ENCODE results near the gene FUCA1. TPM values are rescaled to one million over a fixed set of nuclear protein-coding genes. Genes with fewer than 3 reads are reported as not detected.
A peak's percentile ranks its signal among the peaks of the same experiment; 100 is the strongest.
"Not testable (repeated sequence)": the region's sequence is repeated elsewhere in the genome, so short reads cannot be mapped to it uniquely, and the experiment has no call there.

FUCA1 gene
- total RNA-seq, 4 donors from 2014 or later, result 75.5 to 133 (median 112) TPM

GRCh38 chr1:23848673-23849616, 19.1 kb downstream of the FUCA1 start:
- DNase-seq, result no peak
- intact Hi-C loops (cut with DNase I), result no loop called here
- Histone ChIP-seq H3K4me3 (replicated peaks in 1 of 3) (no peak overlapping the region), H3K36me3 (peaks cover 12 to 27% of the 10 kb centered on the region in 2 donors), H3K4me1 (no peaks in the 10 kb centered on the region), H3K27me3 (no peaks in the 10 kb centered on the region), H3K9me3 (no peaks in the 10 kb centered on the region), H3K27ac (no peak overlapping the region)
- no peak for TF ChIP-seq CTCF (IDR thresholded peaks at IDR 0.05)
- no peak for TF ChIP-seq POLR2A (IDR thresholded peaks at IDR 0.05)
- 93% methylated on average over 12 of the region's 12 CpGs for WGBS, 2 donors

- WGBS, 2 donors, result 97 to 100% methylated on average over 2 of the region's 2 CpGs
- DNase-seq; H3K4me1 ChIP-seq; H3K4me3 ChIP-seq (replicated peaks in 1 of 3); H3K27ac ChIP-seq; H3K9me3 ChIP-seq; intact Hi-C loops (cut with DNase I); H3K27me3 ChIP-seq: not testable (repeated sequence)
- peaks cover 12 to 27% of the 10 kb centered on the region in 2 donors for H3K36me3 ChIP-seq
Observed at GRCh38 chr1:23847482-23848095, 20.5 kb downstream of the FUCA1 start.

- 95 to 96% methylated on average over 2 of the region's 2 CpGs for WGBS, 2 donors
Observed at GRCh38 chr1:23845163-23845562, 22.9 kb downstream of the FUCA1 start.

GRCh38 chr1:23843644-23844043, 24.4 kb downstream of the FUCA1 start:
- no peak overlapping the region for H3K4me3 ChIP-seq (replicated peaks in 1 of 3)
- WGBS, 2 donors, result 92 to 96% methylated on average over 5 of the region's 5 CpGs
- TF ChIP-seq POLR2A (IDR thresholded peaks at IDR 0.05), result no peak
- no peak for TF ChIP-seq CTCF (IDR thresholded peaks at IDR 0.05)
- no peaks in the 10 kb centered on the region for H3K27me3 ChIP-seq
- peaks cover 12 to 27% of the 10 kb centered on the region in 2 donors for H3K36me3 ChIP-seq
- no peak overlapping the region for H3K27ac ChIP-seq
- DNase-seq, result no peak
- no peaks in the 10 kb centered on the region for H3K9me3 ChIP-seq
- H3K4me1 ChIP-seq, result peaks cover 0 to 3% of the 10 kb centered on the region in 2 donors
- intact Hi-C loops (cut with DNase I), result no loop called here

More at GRCh38 chr1:23845163-23845562, 22.9 kb downstream of the FUCA1 start:
- Histone ChIP-seq H3K36me3 (peaks cover 12 to 27% of the 10 kb centered on the region in 2 donors), H3K4me3 (replicated peaks in 1 of 3) (no peak overlapping the region), H3K27me3 (no peaks in the 10 kb centered on the region), H3K9me3 (no peaks in the 10 kb centered on the region), H3K27ac (no peak overlapping the region), H3K4me1 (no peaks in the 10 kb centered on the region)
- intact Hi-C loops (cut with DNase I), result no loop called here
- TF ChIP-seq CTCF (IDR thresholded peaks at IDR 0.05) (no peak), POLR2A (IDR thresholded peaks at IDR 0.05) (no peak)
- no peak for DNase-seq

GRCh38 chr1:23838401-23838866, 29.7 kb downstream of the FUCA1 start:
- 0 to 1% methylated on average over 14 to 19 of the region's 21 CpGs for WGBS, 2 donors
- TF ChIP-seq POLR2A (IDR thresholded peaks at IDR 0.05) (no peak), CTCF (IDR thresholded peaks at IDR 0.05) (no peak)

More at GRCh38 chr1:23838401-23838866, 29.7 kb downstream of the FUCA1 start:
- intact Hi-C loops (cut with DNase I), result no loop called here
- Histone ChIP-seq H3K36me3 (no peaks in the 10 kb centered on the region), H3K9me3 (no peaks in the 10 kb centered on the region), H3K27me3 (no peaks in the 10 kb centered on the region), H3K27ac (no peak overlapping the region), H3K4me1 (peaks cover 6 to 10% of the 10 kb centered on the region in 2 donors), H3K4me3 (replicated peaks in 1 of 3) (peak overlapping the region in 1 of 3 donors; percentile 7)
- peak; percentile 60 to 62 for DNase-seq
